Activated naive CD4-positive, alpha-beta T cell treated with Interleukin-2 at 50 U/mL for 16 hours (primary cell): ENCODE measurements around the gene NUDCD2.
"Not testable (repeated sequence)": the region's sequence is repeated elsewhere in the genome, so short reads cannot be mapped to it uniquely, and the experiment has no call there.

Experiments used
- DNase-seq: peaks from one replicate; pipeline ENCODE4 v3.0.0-alpha.2; 2020

NUDCD2 gene

DNA sequence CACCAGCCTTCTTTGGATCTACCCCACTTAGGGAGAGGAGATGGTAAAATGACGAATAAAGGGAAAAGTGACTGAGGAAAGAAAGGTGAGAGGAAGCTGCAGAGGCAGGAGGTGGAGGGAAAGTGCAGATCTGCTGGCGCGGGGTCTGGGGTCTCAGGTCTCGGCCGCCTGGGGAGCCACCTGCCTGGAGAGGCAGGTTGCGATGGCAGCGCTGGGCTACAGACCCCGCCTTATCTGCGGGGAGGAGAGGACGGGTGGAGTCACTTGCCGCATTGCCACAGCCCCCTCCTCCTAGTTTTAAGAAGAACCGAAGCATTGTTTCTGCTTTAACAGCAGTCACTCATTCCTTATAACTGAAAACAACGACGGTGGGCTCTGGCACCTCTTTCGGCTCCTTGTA, 44.2 kb downstream of the NUDCD2 start:
- not testable (repeated sequence) for DNase-seq

DNA sequence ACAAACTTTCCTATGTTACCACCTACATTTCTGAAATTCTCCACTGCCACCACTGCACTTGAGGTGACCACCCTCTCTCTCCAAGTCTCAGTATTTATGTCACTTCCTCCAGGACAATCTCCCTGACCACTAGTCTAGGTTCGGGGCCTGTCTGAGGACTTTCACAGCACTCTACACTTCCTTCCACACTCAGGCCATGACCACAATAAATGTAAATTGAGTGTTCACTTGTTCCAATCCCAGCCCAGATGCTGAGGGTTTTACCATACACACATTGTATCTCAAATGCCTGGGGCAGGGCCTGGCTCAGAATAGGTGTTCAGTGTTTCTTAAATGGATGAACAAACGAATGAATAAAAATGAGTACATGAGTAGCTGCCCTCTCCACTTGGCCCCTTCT, 49.4 kb downstream of the NUDCD2 start:
- no peak for DNase-seq

DNA sequence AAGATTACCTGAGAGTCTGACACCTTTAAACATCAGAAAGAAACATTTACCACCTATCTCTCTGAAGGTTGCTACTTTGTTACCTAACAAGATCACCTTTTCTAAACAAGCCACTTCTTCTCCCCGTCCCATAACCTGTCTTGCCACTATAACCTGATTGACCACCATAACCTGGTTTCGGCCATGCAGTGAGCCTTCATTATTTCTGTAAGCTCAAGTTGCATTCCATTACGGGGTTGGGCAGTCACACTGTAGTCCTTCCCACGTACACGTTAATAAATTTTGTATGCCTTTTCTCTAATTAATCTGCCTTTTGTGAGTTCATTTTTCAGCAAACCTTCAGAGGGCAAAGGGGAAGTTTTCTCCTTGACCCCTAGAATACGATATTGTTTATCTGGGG, 50.5 kb downstream of the NUDCD2 start:
- no peak for DNase-seq

DNA sequence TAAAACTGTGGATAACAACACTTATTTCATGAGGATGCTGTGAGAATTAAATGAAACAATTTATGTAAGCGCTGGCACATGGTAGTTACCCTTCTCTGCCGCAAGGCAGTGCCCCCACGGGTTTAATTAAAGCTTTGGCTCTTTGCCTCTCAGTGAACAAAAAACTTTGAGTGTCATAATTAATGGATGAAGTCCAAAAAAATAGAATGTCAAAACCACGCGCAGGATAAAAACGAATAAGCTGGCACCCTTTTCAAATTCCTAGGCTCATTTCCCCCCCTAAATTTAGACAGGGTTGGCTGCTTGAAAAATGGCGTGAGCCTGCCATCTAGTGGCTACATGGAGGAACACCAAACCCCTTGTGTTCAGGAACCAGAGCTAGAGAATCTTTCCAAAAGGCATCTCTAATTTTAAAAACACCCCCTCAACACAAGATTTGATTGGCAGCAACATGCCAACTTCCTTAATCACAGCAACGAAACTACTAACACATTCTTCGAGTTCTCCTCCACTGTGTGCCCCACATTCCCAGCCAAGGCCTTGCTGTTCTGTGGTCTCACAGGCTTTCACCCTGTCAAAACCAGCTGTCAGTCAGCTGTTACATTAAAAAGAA, 51.5 kb downstream of the NUDCD2 start:
- DNase-seq = peak; percentile 52

DNA sequence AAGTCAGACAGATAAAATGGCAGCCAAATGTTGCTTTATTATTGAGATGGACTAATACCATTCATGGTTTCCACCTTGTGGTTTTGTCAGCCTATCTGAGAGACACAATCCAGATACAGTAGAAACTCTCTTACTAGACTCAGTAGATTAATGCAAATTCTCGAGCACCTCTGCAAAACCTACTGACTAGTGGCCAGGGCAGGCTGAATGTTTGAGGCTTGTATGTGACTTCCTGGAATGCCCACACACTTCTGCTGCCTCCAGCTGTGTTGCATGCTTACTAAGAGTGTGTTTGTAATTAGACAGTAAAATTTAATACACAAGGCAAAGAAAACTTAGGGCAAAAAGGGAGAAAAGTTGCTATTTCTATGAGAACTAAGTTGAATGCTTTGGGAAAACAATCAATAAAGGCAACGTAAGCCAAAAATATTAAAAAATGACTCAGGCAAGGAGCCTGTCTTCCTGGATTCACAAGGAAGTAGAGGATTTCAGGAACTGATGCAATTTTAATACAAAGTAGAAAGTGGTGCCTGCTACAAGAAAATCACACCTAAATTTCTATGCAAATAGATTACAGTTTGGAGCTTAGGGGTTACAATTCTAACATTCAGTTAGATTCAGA, 52.8 kb downstream of the NUDCD2 start:
- DNase-seq = no peak

DNA sequence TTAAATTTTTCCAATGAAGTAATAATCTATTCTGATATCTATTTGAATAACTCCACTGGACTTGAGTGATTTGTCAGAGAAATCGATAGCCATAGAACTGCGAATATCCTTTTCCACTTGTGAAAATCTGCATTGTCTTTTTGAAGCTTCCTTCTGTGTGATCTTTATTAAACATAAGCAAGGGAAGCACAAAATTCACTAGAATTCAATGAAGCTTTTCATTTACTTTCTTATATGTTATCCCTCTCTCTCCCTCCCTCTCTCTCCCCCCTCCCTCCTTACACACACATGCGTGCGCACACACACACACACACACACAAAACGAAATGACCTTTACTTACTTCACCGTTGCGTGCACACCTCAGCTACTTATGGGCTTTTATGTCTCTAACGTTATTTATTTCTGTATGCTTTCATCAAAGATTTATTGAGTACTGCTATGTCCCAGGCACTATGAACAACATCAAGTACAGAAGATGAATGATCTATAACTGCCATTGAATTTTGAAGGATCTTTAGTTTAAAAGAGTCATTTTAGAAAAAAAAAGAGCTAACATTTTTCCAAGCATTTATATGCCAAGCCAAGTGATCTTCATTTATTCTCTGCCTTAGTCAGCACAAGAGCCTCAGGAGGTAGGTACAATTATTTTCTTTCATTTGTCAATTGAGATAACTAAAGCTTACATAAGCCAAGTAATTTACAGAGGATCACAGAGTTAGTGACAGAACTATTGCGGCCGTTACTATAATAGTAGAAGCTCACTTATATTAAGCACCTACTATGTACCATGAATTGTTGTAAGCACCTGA, 55.3 kb downstream of the NUDCD2 start:
- no peak for DNase-seq

DNA sequence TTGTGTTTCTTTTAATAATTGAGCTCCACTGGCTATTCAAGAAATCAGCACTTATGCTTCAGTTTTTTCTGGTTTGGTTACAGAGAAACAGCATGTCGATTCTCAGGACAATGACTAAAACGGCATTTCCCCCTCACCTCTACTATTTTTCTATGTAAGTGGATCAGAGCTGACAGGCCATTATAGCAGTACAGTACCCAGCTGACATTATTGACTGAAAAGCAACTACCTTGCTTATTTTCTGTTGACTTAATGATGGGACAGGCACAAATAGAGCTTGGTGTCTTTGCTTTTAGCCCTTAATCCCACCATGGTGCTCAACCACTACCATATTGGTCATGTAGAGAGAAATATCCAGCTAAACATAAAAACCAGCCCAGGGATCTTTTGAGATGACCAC, 57.9 kb downstream of the NUDCD2 start:
- DNase-seq = no peak

DNA sequence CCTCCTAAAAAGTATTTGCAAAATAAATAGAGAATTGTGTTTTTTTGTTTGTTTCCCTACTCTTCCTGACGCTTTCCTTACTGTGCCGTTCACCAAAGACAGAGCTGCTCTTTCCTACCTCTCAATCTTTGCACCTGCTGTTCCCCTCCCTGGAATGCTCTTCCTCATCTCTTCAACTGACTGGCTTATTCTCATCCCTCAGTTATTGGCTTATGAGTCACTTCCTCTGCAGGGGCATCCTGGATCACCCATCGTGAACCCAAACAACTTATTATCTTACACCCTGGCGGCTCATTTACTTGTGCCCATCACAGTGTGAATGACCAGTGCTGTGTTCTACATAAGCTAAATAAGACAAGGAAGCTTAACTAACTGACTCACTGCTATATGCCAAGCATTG, 58.6 kb downstream of the NUDCD2 start:
- DNase-seq = no peak

DNA sequence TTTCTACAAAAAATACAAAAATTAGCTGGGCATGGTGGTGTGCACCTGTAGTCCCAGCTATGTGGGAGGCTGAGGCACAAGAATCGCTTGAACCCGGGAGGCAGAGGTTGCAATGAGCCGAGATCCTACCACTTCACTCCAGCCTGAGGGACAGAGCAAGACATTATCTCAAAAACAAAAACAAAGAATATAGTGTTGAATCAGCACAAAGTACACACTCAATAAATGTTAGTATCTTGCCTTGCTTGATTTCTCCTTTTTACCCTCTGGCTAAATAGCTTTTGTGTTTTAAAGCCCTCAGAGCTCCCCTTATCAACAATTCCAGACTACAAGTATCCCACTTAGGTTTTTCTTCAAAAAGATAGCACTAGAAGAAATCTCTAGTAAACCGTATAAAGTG, 60.0 kb downstream of the NUDCD2 start:
- DNase-seq = no peak

DNA sequence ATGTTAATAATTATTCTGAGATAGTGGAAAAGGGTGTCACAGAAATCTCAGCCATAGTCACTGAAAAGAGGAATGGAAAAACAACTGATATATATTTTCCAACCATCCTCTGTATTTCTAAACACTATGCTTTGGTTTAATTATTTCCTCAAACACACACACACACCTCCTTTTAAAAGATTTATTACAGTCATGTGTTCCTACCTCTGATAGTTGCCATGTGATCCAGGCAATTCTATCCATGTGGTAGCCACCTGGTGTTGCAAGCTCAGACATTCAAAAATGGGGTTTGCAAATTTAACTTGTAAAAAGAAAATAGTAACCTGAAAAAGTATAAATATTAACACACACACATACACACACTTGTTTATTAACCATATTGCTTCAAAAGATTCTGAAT, 62.5 kb downstream of the NUDCD2 start:
- no peak for DNase-seq

DNA sequence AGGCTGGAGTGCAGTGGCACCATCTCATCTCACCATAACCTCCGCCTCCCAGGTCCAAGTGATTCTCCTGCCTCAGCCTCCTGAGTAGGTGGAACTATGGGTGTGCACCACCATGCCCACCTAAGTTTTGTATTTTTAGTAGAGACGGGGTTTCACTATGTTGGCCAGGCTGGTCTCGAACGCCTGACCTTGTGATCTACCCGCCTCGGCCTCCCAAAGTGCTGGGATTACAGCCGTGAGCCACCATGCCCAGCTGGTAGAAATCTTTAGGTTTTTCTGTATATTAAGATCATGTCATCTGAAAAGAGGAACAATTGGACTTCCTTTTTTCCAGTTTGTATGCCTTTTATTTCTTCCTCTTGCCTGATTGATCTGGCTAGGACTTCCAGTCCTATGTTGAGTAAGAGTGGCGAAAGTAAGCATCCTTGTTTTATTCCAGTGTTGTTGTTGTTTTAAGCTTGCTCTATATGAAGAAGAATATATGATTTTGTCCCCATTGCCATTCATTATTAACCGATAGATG, 63.0 kb downstream of the NUDCD2 start:
- not testable (repeated sequence) for DNase-seq
